Effector CD4-positive, alpha-beta T cell (primary cell): ENCODE data around the gene C8B.

Experiments used
- DNase-seq: peaks from one replicate; pipeline ENCODE4 v3.0.0-alpha.2; 2020

C8B gene

GRCh38 chr1:56897150-56898004, 68.4 kb downstream of the C8B start:
- no peak for DNase-seq

- DNase-seq: no peak
Observed at GRCh38 chr1:56894014-56894413, 71.8 kb downstream of the C8B start.

- no peak for DNase-seq
Observed at GRCh38 chr1:56890229-56890628, 75.6 kb downstream of the C8B start.

GRCh38 chr1:56881417-56881816, 84.4 kb downstream of the C8B start:
- DNase-seq: no peak

- DNase-seq: no peak
Observed at GRCh38 chr1:56880774-56881173, 85.0 kb downstream of the C8B start.
